DOHH2 (cell line): Measurements from ENCODE around the gene CTAG2.

Experiments
- CTCF ChIP-seq: fragments of 200-600 bp; sonication (generic); IDR thresholded peaks from one replicate; pipeline ENCODE4 v1.5.1; 2014; ENCODE audit warnings: antibody characterized with exemption, mild to moderate bottlenecking, low read depth, low read length; ENCODE audit not compliant: poor library complexity, severe bottlenecking
- EZH2phosphoT487 ChIP-seq: fragments of 200-600 bp; sonication (generic); IDR thresholded peaks from 2 replicates; pipeline ENCODE4 v1.6.1; 2017; ENCODE audit warnings: borderline replicate concordance, mild to moderate bottlenecking, antibody characterized with exemption, low read length, moderate library complexity, mixed read lengths

GRCh38 chrX:154605566-154605965, 47.8 kb downstream of the CTAG2 start:
- TF ChIP-seq CTCF = no peak
- no peak for TF ChIP-seq EZH2phosphoT487
